HCEC 1CT (cell line): ENCODE results near the gene NANOS1.
"Not testable (repeated sequence)": the region's sequence is repeated elsewhere in the genome, so short reads cannot be mapped to it uniquely, and the experiment has no call there.

Experiments
- DNase-seq: peaks from one replicate; pipeline ENCODE4 v3.0.0-alpha.2; 2017

NANOS1 gene

GRCh38 chr10:119020627-119020946, 8.9 kb upstream of the NANOS1 start:
- DNase-seq, result peak; percentile 54

- peak; percentile 84 for DNase-seq
These were observed 6.5 kb upstream of the NANOS1 start for GRCh38 chr10:119022846-119023552.

DNA sequence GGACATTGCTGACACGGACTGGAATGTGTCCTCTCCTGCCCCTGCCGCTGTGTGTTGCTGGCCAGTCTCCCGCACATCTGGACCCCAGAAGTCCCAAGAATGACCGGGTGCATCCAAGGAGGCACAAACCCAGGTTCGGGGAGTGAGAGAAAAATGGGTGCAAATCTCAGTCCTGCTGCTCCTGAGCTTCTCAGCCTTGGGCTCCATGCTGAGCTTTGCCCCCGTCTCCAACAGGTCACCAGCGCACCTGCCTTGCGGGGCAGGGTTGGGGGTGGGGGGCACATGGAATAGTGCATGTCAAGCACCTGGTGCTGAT, 6.0 kb upstream of the NANOS1 start:
- no peak for DNase-seq

DNA sequence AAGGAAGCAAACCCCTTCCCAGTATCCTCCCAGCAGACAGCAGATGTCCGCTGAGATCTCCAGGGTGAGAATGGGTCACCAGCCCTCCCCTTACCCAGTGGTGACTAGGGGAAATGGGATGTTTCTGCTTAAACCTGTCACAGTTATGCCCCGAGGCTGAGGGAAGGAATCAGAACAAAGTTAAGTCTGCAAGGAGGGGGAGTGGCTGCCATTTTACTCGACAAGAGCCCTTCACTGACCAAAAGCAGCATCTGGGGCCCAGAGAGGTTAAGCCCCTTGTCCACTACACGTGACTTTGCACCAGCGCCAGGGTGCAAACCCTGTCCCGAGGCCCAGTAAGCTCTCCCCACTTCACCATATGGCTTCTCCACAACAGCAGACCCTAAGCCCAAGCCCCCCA, 4.6 kb upstream of the NANOS1 start:
- no peak for DNase-seq

- peak; percentile 63 for DNase-seq
These were observed 4.2 kb upstream of the NANOS1 start for GRCh38 chr10:119025336-119025735.

- no peak for DNase-seq
These were observed 3.7 kb upstream of the NANOS1 start for GRCh38 chr10:119025776-119026175.

- DNase-seq, result no peak
These were observed 3.0 kb upstream of the NANOS1 start for GRCh38 chr10:119026301-119027110.

GRCh38 chr10:119028445-119028899, 1.0 kb upstream of the NANOS1 start:
- not testable (repeated sequence) for DNase-seq

- peak; percentile 83 for DNase-seq
These were observed 458 bp upstream of the NANOS1 start for GRCh38 chr10:119028900-119029612.

GRCh38 chr10:119030421-119031250, 1.1 kb downstream of the NANOS1 start:
- peak; percentile 22 for DNase-seq

- DNase-seq, result peak; percentile 54
These were observed 2.1 kb downstream of the NANOS1 start for GRCh38 chr10:119031496-119032059.

- no peak for DNase-seq
These were observed 9.6 kb downstream of the NANOS1 start for GRCh38 chr10:119039161-119039560.

DNA sequence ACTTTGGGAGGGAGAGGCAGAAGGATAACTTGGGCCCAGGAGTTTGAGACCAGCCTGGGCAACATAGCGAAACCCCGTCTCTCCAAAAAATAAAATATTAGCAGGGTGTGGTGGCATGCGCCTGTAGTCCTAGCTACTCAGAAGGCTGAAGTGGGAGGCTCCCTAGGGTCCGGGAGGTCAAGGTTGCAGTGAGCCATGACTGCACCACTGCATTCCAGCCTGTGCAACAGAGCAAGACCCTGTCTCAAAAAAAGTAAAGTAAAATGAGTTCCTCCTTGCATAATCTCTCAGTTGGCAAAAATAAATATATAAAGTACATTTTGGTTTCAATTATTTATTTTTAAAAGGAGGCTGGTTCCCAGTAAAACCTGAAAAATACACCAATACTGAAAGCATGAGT, 11.8 kb downstream of the NANOS1 start:
- no peak for DNase-seq

DNA sequence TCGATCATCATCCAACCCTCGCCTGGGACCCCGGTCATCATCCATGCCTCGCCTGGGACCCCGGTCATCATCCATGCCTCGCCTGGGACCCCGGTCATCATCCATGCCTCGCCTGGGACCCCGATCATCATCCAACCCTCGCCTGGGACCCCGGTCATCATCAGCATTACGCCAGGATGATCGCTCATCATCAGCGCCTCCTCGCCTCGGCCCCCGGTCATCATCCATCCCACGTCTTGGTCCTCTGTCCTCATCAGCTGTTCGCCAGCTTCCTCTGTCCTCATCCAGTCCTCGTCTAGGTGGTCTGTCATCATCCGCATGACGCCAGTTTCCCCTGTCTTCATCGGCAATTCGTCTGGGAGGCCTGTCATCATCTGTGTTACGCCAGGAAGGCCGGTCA, 12.7 kb downstream of the NANOS1 start:
- DNase-seq, result no peak

- no peak for DNase-seq
These were observed 16.0 kb downstream of the NANOS1 start for GRCh38 chr10:119045561-119045960.

DNA sequence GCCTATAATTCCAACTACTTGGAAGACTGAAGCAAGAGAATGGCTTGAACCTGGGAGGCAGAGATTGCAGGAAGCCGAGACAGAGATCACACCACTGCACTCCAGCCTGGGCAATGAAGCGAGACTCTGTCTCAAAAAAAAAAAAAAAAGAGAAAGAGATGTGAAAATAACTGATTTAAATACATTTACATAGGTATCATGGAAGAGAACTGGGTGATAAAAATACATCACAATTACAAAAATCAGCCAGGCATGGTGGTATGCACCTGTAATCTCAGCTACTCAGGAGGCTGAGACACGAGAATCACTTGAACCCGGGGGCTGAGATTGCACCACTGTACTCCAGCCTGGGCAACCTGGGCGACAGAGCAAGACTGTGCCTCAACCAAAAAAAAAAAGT, 19.8 kb downstream of the NANOS1 start:
- DNase-seq, result no peak

GRCh38 chr10:119049777-119050176, 20.3 kb downstream of the NANOS1 start:
- DNase-seq, result no peak

GRCh38 chr10:119051775-119052174, 22.3 kb downstream of the NANOS1 start:
- no peak for DNase-seq

- no peak for DNase-seq
These were observed 26.0 kb downstream of the NANOS1 start for GRCh38 chr10:119055472-119055871.

DNA sequence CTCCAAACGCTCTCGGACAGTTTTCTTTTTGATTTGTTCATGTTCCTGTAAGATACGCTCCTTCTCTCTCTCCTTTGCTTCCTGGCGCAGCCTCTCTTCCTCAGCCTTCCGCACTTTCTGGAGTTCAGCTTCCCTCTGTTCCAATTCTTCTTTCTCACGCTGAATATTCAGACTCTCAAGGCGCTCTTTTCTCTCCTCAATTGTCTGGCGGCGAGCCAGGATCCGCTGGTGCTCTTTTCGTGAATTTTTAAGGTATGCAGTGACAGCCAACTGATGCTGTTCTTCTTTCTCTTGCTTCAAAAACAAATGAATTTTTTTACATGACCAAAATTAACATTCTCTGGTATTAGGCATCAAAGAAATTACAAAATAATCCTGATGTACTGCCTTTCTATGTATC, 28.5 kb downstream of the NANOS1 start:
- DNase-seq, result no peak

DNA sequence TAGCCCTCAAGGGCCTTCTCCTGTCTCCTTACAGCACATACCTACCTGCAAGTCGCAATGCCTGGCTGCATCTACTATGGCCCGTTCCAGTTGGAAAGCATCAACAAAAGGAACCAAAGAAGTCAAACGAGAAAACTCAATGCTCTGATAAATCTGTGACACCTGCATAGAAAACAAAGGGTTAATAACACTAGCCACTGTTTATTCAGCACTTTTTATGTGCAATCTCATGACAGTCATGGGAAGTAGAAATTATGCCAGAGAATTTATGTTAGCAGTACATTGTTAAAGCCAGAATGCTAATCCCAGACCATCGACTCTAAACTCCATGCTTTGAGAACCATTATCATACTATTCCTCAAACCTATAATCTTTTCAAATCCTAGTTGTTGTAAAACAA, 30.0 kb downstream of the NANOS1 start:
- no peak for DNase-seq

DNA sequence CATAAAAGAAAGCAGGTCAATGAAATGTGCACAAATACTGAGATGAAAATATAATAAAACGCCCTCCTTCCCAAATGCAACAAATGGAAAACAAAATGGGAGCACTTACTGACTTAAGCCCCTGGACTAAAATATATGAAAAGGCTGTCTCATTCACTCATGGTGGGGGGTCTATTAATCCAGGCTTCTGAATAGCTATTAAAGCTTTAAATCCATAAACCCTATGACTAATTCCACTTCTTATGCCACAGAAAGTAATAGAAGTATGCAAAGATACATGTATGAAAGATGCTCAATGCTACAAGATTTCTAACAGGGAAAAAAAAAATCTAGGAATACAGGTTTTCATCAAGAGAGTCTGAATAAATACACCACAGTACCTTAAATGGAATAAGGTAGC, 30.6 kb downstream of the NANOS1 start:
- DNase-seq, result no peak

- DNase-seq, result no peak
These were observed 31.8 kb downstream of the NANOS1 start for GRCh38 chr10:119061352-119061751.
